ENCODE data around the gene ATAD3B. TPM values are rescaled to one million over a fixed set of nuclear protein-coding genes. Genes with fewer than 3 reads are reported as not detected.
"Not testable (repeated sequence)": the region's sequence is repeated elsewhere in the genome, so short reads cannot be mapped to it uniquely, and the experiment has no call there.

Gene ATAD3B
- total RNA-seq, 1 experiment from 2014 or later = 62.9 TPM

DNA sequence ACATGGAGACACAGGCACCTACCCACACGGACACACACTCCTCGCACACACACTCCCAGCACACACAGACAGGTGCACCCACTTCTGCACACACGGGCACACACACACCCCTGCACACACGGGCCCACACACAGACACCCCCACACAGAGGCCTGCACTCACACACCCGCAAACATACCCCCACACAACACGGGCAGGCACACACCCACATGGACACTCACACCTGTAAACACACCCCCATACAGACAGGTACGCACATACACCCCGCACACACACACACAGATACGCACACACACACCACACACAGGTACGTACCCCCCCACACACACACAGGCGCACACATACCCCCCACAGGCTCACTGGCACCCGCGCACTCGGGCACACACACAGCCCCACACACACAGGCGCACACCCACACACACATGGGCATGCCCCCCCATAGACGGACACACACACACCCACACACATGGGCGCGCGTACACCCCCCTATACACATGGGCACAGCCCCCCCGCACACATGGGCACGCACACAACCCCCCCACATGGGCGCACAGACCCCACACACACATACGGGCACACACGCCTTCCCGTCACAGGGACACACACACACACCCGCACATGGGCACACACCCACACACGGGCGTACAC, 46.5 kb downstream of the ATAD3B start:
- no peak overlapping the region for H2AFZ ChIP-seq (ENCODE audit: low read depth, low read length, poor library complexity, severe bottlenecking)
- BruUV-seq (replicated peaks) = no TSS peak
- DNase-seq (ENCODE audit: low read depth, low spot score) (no peak), ATAC-seq (no peak; the same call in 1 of the 2 replicates)
- intact Hi-C loops (cut with micrococcal nuclease) = no loop called here
- H3K27me3 ChIP-seq (ENCODE audit: insufficient read depth, low read length) = no peaks in the 10 kb centered on the region
- H3K9me2 ChIP-seq (ENCODE audit: insufficient read depth) = no peaks in the 10 kb centered on the region
- H3K9ac ChIP-seq (ENCODE audit: low read length) = no peak overlapping the region
- CTCF ChIA-PET = no interaction called here
- no peaks in the 10 kb centered on the region for H3K9me3 ChIP-seq (ENCODE audit: control insufficient read depth in 1 of 2, insufficient read depth in 1 of 2, low read depth in 1 of 2, low read length in 2 of 2)
- POLR2A ChIA-PET = no interaction called here
- H4K20me1 ChIP-seq (ENCODE audit: insufficient read depth) = no peaks in the 10 kb centered on the region
- H3K4me2 ChIP-seq (ENCODE audit: low read length) = no peak overlapping the region
- no peak overlapping the region for H3K4me3 ChIP-seq (replicated peaks in 1 of 2; ENCODE audit: low read depth in 1 of 2, low read length in 2 of 2)
- H3K79me2 ChIP-seq (ENCODE audit: insufficient read depth, low read length) = peaks cover 41% of the 10 kb centered on the region
- TF ChIP-seq CEBPB (IDR thresholded peaks at IDR 0.05; ENCODE audit: low read depth) (no peak), YY1 (IDR thresholded peaks at IDR 0.05; ENCODE audit: extremely low read depth, insufficient replicate concordance, low read depth, low read length) (no peak), FOSL1 (IDR thresholded peaks at IDR 0.05; ENCODE audit: low read depth) (no peak), POLR2A (IDR thresholded peaks at IDR 0.05; ENCODE audit: borderline replicate concordance, extremely low read depth, insufficient read depth, insufficient read length) (no peak), RAD21 (IDR thresholded peaks at IDR 0.05; ENCODE audit: low read depth) (no peak), TCF7L2 (IDR thresholded peaks at IDR 0.05; ENCODE audit: borderline replicate concordance, extremely low read depth, insufficient read depth, insufficient read length) (no peak), EZH2 (IDR thresholded peaks at IDR 0.05) (no peak), POLR2AphosphoS5 (IDR thresholded peaks at IDR 0.05; ENCODE audit: low read depth, low read length) (no peak), ELF1 (IDR thresholded peaks at IDR 0.05; ENCODE audit: borderline replicate concordance, low read depth) (no peak), EGR1 (IDR thresholded peaks at IDR 0.05; ENCODE audit: low read depth) (no peak), SP1 (IDR thresholded peaks at IDR 0.05; ENCODE audit: low read depth) (no peak)
- TF ChIP-seq, protein P1, sequence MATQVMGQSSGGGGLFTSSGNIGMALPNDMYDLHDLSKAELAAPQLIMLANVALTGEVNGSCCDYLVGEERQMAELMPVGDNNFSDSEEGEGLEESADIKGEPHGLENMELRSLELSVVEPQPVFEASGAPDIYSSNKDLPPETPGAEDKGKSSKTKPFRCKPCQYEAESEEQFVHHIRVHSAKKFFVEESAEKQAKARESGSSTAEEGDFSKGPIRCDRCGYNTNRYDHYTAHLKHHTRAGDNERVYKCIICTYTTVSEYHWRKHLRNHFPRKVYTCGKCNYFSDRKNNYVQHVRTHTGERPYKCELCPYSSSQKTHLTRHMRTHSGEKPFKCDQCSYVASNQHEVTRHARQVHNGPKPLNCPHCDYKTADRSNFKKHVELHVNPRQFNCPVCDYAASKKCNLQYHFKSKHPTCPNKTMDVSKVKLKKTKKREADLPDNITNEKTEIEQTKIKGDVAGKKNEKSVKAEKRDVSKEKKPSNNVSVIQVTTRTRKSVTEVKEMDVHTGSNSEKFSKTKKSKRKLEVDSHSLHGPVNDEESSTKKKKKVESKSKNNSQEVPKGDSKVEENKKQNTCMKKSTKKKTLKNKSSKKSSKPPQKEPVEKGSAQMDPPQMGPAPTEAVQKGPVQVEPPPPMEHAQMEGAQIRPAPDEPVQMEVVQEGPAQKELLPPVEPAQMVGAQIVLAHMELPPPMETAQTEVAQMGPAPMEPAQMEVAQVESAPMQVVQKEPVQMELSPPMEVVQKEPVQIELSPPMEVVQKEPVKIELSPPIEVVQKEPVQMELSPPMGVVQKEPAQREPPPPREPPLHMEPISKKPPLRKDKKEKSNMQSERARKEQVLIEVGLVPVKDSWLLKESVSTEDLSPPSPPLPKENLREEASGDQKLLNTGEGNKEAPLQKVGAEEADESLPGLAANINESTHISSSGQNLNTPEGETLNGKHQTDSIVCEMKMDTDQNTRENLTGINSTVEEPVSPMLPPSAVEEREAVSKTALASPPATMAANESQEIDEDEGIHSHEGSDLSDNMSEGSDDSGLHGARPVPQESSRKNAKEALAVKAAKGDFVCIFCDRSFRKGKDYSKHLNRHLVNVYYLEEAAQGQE (IDR thresholded peaks at IDR 0.05; ENCODE audit: low read depth) = no peak
- TF ChIP-seq, protein P2, sequence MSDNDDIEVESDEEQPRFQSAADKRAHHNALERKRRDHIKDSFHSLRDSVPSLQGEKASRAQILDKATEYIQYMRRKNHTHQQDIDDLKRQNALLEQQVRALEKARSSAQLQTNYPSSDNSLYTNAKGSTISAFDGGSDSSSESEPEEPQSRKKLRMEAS (IDR thresholded peaks at IDR 0.05) = no peak
- H3K4me1 ChIP-seq (ENCODE audit: control insufficient read depth in 1 of 2, insufficient read depth in 2 of 2, low read length in 2 of 2) = peaks cover 0 to 3% of the 10 kb centered on the region in 2 experiments; a peak in 1 of 4 replicates
- RAD21 ChIA-PET (ENCODE audit: low non-redundant PET in 1 of 2, low total read pairs in 2 of 2, uncharacterized antibody in 2 of 2, unreplicated experiment in 2 of 2) = no interaction called here
- no peak overlapping the region for H3K27ac ChIP-seq (ENCODE audit: low read depth, low read length)
- peaks cover 7 to 22% of the 10 kb centered on the region in 2 experiments; a peak in 3 of 4 replicates for H3K36me3 ChIP-seq (ENCODE audit: control insufficient read depth in 1 of 2, insufficient read depth in 2 of 2, low read length in 2 of 2)

DNA sequence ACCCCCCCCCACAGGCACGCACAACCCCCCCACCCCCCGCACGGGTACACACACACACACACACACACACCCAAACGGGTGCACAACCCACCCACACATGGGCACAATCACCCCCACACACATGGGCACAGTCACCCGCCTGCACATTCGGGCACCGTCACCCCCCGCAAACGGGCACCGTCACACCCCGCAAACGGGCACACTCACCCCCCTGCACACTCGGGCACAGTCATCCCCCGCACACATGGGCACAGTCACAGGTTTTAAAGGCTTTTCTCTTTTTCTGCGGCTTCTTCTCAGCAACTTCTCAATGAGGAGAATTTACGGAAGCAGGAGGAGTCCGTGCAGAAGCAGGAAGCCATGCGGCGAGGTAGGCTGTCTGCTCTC, 47.0 kb downstream of the ATAD3B start:
- peaks cover 37% of the 10 kb centered on the region for H3K79me2 ChIP-seq (ENCODE audit: insufficient read depth, low read length)
- H2AFZ ChIP-seq (ENCODE audit: low read depth, low read length, poor library complexity, severe bottlenecking); H3K27me3 ChIP-seq (ENCODE audit: insufficient read depth, low read length); ATAC-seq; H4K20me1 ChIP-seq (ENCODE audit: insufficient read depth); H3K9me2 ChIP-seq (ENCODE audit: insufficient read depth); POLR2A ChIA-PET; H3K4me1 ChIP-seq (ENCODE audit: control insufficient read depth in 1 of 2, insufficient read depth in 2 of 2, low read length in 2 of 2); H3K4me2 ChIP-seq (ENCODE audit: low read length); H3K9ac ChIP-seq (ENCODE audit: low read length); DNase-seq (ENCODE audit: low read depth, low spot score); BruUV-seq (replicated peaks); CTCF ChIA-PET; H3K9me3 ChIP-seq (ENCODE audit: control insufficient read depth in 1 of 2, insufficient read depth in 1 of 2, low read depth in 1 of 2, low read length in 2 of 2); H3K27ac ChIP-seq (ENCODE audit: low read depth, low read length); intact Hi-C loops (cut with micrococcal nuclease); RAD21 ChIA-PET (ENCODE audit: low non-redundant PET in 1 of 2, low total read pairs in 2 of 2, uncharacterized antibody in 2 of 2, unreplicated experiment in 2 of 2); H3K4me3 ChIP-seq (replicated peaks in 1 of 2; ENCODE audit: low read depth in 1 of 2, low read length in 2 of 2): not testable (repeated sequence)
- H3K36me3 ChIP-seq (ENCODE audit: control insufficient read depth in 1 of 2, insufficient read depth in 2 of 2, low read length in 2 of 2) = peaks cover 7 to 22% of the 10 kb centered on the region in 2 experiments; a peak in 3 of 4 replicates
